Esophagus muscularis mucosa (tissue), 4 donors: ENCODE results near the gene CLIC3.

Experiments used
- CTCF ChIP-seq, 3 experiments: fragments of 200-600 bp in 2 of 3; fragments of 450-650 bp in 1 of 3; sonication (generic) in 2 of 3; IDR thresholded peaks; one replicate each; pipeline ENCODE4 v1.5.1; 2017 to 2019; ENCODE audit warnings: antibody characterized with exemption in 3 of 3, mild to moderate bottlenecking in 2 of 3, moderate library complexity in 1 of 3
- EP300 ChIP-seq: sonication (generic); formaldehyde crosslinking; IDR thresholded peaks from one replicate; pipeline ENCODE4 v1.6.1; 2017; ENCODE audit warnings: antibody characterized with exemption
- POLR2A ChIP-seq: fragments of 450-650 bp; IDR thresholded peaks from one replicate; pipeline ENCODE4 v1.6.1; 2017; ENCODE audit warnings: antibody characterized with exemption, moderate library complexity, mild to moderate bottlenecking, low read depth
- POLR2AphosphoS5 ChIP-seq, 2 donors: sonication (generic); formaldehyde crosslinking; IDR thresholded peaks; one replicate each; pipeline ENCODE4 v1.6.1; 2017; ENCODE audit warnings: antibody characterized with exemption in 2 of 2

GRCh38 chr9:137006116-137007003 is 10.0 kb upstream of the CLIC3 start:
- no peak for TF ChIP-seq CTCF (IDR thresholded peaks at IDR 0.05)
- TF ChIP-seq POLR2A, result no peak
- no peak for TF ChIP-seq POLR2AphosphoS5 (IDR thresholded peaks at IDR 0.05)
- TF ChIP-seq EP300, result no peak
